Right atrium auricular region (tissue), 2 donors: ENCODE data around the gene METTL24. TPM values are rescaled to one million over a fixed set of nuclear protein-coding genes. Genes with fewer than 3 reads are reported as not detected.
"Not testable (repeated sequence)": the region's sequence is repeated elsewhere in the genome, so short reads cannot be mapped to it uniquely, and the experiment has no call there.

Source experiments
- DNase-seq: peaks from one replicate; pipeline ENCODE4 v3.0.0-alpha.2; 2019; ENCODE audit warnings: low spot score
- H3K27ac ChIP-seq, 2 donors: fragments of 200-600 bp; sonication (generic); 1 replicate in 1 of 2; 2 replicates in 1 of 2; pipeline ENCODE4 v1.5.1; 2016 to 2019
- H3K27me3 ChIP-seq, 2 donors: fragments of 200-600 bp; sonication (generic); one replicate each; pipeline versions ENCODE4 v1.5.1 to v1.6.0; 2017 to 2019
- H3K36me3 ChIP-seq: fragments of 200-600 bp; sonication (generic); one replicate; pipeline ENCODE4 v1.5.1; 2016
- H3K4me1 ChIP-seq, 2 donors: fragments of 200-600 bp; sonication (generic); one replicate each; pipeline versions ENCODE4 v1.5.1 to v1.6.0; 2017 to 2019
- H3K4me3 ChIP-seq, 2 donors: fragments of 200-600 bp; sonication (generic); 1 replicate in 1 of 2; 2 replicates in 1 of 2; pipeline ENCODE4 v1.5.1; 2017 to 2019; ENCODE audit warnings: mild to moderate bottlenecking in 1 of 2, moderate library complexity in 1 of 2
- H3K9me3 ChIP-seq, 2 donors: fragments of 200-600 bp; sonication (generic); one replicate each; pipeline ENCODE4 v1.5.1; 2019
- CTCF ChIP-seq, 2 donors: fragments of 200-600 bp; sonication (generic); IDR thresholded peaks; one replicate each; pipeline ENCODE4 v1.5.1; 2019; ENCODE audit warnings: antibody characterized with exemption in 2 of 2
- total RNA-seq, 2 donors: library from RNA; depleted of rRNA; stranded (reverse); fragments of >200 nt; gene quantifications; one replicate each; pipeline ENCODE4 v1.1.0, GENCODE V29; 2016

The METTL24 gene
- total RNA-seq, 2 donors from 2014 or later = 1.2 to 1.5 TPM

GRCh38 chr6:110239526-110240274, 118.4 kb downstream of the METTL24 start:
- no peaks in the 10 kb centered on the region for H3K9me3 ChIP-seq
- no peak for DNase-seq
- H3K4me1 ChIP-seq = no peaks in the 10 kb centered on the region
- no peaks in the 10 kb centered on the region for H3K27me3 ChIP-seq
- no peaks in the 10 kb centered on the region for H3K36me3 ChIP-seq
- H3K27ac ChIP-seq = no peak overlapping the region
- TF ChIP-seq CTCF (IDR thresholded peaks at IDR 0.05) = no peak
- H3K4me3 ChIP-seq = no peak overlapping the region

- H3K27me3 ChIP-seq, H3K27ac ChIP-seq: not testable (repeated sequence)
Observed at GRCh38 chr6:110236007-110236406, 122.1 kb downstream of the METTL24 start.

GRCh38 chr6:110233770-110234374, 124.3 kb downstream of the METTL24 start:
- peaks cover 6% of the 10 kb centered on the region for H3K36me3 ChIP-seq
- no peak for TF ChIP-seq CTCF (IDR thresholded peaks at IDR 0.05)
- no peak overlapping the region for H3K4me3 ChIP-seq
- no peaks in the 10 kb centered on the region for H3K4me1 ChIP-seq
- H3K9me3 ChIP-seq = no peaks in the 10 kb centered on the region
- no peak for DNase-seq
- no peaks in the 10 kb centered on the region for H3K27me3 ChIP-seq
- H3K27ac ChIP-seq = no peak overlapping the region

More at GRCh38 chr6:110236007-110236406, 122.1 kb downstream of the METTL24 start:
- not testable (repeated sequence) for H3K9me3 ChIP-seq, H3K4me3 ChIP-seq, H3K4me1 ChIP-seq, H3K36me3 ChIP-seq, DNase-seq

- H3K27me3 ChIP-seq = no peaks in the 10 kb centered on the region
- peaks cover 12% of the 10 kb centered on the region for H3K36me3 ChIP-seq
- H3K4me3 ChIP-seq = no peak overlapping the region
- no peak for TF ChIP-seq CTCF (IDR thresholded peaks at IDR 0.05)
- no peaks in the 10 kb centered on the region for H3K4me1 ChIP-seq
- no peaks in the 10 kb centered on the region for H3K9me3 ChIP-seq
- DNase-seq = no peak
- H3K27ac ChIP-seq = no peak overlapping the region
Observed at GRCh38 chr6:110232450-110232849, 125.7 kb downstream of the METTL24 start.

GRCh38 chr6:110226261-110226660, 131.9 kb downstream of the METTL24 start:
- Histone ChIP-seq H3K4me3 (no peak overlapping the region), H3K36me3 (peaks cover 30% of the 10 kb centered on the region), H3K27me3 (no peaks in the 10 kb centered on the region), H3K9me3 (no peaks in the 10 kb centered on the region), H3K27ac (no peak overlapping the region), H3K4me1 (no peaks in the 10 kb centered on the region)
- no peak for TF ChIP-seq CTCF (IDR thresholded peaks at IDR 0.05)
- no peak for DNase-seq

GRCh38 chr6:110221738-110222137, 136.4 kb downstream of the METTL24 start:
- Histone ChIP-seq H3K27ac (no peak overlapping the region), H3K36me3 (peaks cover 54% of the 10 kb centered on the region)

More at GRCh38 chr6:110221738-110222137, 136.4 kb downstream of the METTL24 start:
- no peak for DNase-seq
- no peaks in the 10 kb centered on the region for H3K4me1 ChIP-seq
- H3K27me3 ChIP-seq = no peaks in the 10 kb centered on the region
- no peak for TF ChIP-seq CTCF (IDR thresholded peaks at IDR 0.05)
- no peaks in the 10 kb centered on the region for H3K9me3 ChIP-seq
- H3K4me3 ChIP-seq = no peak overlapping the region
